Raji (cell line): Measurements from ENCODE around the gene SIN3A.
A peak's percentile ranks its signal among the peaks of the same experiment; 100 is the strongest.

Experiments
- POLR2A ChIP-seq: IDR thresholded peaks from 2 replicates; pipeline ENCODE4 v1.6.1; 2011; ENCODE audit warnings: low read depth, low read length, control low read depth; ENCODE audit not compliant: insufficient read depth

Gene SIN3A

DNA sequence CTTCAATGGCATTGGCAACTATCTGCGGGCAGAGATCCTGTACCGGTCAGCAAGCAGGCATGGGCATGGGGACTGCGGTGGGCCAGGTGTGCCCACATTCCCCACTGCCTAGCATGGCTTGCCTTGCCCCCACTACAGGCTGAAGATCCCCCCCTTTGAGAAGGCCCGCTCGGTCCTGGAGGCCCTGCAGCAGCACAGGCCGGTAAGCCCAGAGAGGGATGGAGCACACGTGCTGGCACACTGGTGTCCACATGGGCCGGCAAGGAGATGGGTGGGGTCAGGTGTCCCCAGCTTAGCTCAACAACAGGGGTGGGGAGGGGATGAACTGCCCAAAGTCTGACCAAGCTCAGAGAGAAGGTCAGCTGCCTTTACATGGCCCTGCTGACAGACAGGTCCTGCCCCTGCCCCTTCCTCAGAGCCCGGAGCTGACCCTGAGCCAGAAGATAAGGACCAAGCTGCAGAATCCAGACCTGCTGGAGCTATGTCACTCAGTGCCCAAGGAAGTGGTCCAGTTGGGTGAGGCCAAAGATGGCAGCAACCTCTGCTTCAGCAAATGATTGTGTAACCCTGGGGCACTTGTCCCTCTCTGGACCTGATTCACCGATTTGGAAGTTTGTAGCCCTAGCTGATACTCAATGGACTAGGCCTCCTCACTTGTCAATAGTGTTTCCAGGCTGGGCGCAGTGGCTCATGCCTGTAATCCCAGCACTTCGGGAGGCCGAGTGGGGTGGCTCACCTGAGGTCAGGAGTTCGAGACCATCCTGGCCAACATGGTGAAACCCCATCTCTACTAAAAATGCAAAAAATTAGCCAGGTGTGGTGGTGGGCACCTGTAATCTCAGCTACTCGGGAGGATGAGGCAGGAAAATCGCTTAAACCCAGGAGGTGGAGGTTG lies 99.1 kb downstream of the SIN3A start:
- TF ChIP-seq POLR2A, result no peak

DNA sequence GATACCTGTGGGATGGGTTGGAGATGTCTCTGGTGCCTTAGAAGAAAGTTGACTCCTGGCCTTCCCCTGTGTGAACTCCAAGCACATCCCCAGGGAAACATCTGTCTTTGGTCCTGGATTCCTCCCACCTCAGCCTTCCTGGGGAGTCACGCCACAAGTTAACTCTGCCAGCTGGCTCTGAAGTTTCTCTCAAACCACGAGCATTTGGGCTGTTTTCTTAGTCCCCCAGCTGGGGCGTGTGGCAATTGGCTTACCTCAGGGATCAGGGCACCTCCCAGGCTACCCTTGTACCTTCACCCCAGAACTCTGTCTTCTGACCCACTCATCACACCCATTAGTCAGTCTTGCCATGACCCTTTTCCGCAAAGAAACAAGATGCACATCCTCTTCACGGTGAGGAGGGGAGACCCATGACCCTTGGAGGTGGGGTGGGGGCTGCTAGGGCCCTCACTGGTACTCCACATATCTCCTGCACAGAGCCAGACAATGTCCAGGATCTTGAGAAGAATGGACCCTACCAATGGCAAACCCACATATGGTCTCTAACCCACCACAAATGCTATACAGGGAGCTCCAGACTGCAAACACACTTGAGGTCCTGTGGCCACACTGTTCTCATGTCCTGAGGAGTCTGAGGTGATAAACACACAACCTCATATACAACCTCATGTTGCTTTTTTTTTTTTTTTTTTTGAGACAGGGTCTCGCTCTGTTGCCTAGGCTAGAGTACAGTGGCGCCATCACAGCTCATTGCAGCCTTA lies 100.7 kb downstream of the SIN3A start:
- TF ChIP-seq POLR2A, result no peak

DNA sequence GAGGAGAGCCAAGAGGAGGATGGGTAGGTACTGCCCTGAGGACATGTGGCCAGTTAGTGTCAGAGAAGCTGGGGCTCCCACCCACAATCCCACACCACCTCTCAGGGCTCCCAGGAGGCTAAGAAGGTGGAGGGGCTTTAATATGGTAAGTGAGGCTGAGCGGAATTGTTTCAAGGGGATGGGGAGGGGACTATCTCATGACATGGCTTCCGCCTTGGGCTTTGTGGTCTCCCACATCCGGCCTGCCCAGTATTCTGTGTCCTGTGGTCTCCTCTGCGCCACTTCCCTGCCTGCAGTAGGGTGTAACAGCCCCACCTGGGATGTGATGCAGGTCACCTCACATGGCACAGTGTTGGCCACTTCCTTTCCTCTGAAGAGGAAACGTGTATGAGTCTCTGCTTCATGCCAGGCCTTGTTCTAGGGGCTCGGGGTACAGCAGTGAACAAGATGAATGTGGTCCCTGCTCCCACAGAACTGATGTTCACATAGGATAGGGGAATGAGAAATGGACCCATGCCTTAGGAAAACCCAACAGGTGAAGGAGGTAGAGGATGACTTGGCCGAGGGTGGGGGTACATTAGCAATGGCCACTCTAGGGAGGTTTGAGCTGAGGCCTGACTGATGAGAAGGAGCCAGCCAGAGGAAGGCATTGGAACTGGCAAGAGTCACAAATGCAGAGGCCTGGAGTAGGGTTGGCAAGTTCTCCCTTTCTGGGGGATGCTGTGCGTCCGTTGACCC lies 101.5 kb downstream of the SIN3A start:
- TF ChIP-seq POLR2A, result peak; percentile 52

DNA sequence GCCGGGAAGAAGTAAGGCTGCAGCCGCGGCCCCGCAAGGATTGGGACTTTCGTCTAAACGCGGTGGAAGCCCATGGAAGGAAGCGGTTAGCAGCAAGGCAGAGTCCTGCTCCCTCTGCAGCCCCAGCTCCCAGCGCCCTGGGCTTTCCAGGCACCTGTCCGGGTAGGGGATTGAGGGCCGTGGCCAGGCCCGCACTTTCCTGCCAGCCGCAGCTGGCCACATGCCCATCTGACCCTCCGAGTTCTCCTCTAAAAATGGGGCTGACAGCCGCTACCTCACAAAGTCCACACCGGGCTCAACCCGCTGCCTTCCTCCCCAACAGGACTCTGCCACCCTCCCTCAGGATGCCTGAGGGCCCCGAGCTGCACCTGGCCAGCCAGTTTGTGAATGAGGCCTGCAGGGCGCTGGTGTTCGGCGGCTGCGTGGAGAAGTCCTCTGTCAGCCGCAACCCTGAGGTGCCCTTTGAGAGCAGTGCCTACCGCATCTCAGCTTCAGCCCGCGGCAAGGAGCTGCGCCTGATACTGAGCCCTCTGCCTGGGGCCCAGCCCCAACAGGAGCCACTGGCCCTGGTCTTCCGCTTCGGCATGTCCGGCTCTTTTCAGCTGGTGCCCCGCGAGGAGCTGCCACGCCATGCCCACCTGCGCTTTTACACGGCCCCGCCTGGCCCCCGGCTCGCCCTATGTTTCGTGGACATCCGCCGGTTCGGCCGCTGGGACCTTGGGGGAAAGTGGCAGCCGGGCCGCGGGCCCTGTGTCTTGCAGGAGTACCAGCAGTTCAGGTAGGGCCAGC lies 102.7 kb downstream of the SIN3A start:
- no peak for TF ChIP-seq POLR2A

DNA sequence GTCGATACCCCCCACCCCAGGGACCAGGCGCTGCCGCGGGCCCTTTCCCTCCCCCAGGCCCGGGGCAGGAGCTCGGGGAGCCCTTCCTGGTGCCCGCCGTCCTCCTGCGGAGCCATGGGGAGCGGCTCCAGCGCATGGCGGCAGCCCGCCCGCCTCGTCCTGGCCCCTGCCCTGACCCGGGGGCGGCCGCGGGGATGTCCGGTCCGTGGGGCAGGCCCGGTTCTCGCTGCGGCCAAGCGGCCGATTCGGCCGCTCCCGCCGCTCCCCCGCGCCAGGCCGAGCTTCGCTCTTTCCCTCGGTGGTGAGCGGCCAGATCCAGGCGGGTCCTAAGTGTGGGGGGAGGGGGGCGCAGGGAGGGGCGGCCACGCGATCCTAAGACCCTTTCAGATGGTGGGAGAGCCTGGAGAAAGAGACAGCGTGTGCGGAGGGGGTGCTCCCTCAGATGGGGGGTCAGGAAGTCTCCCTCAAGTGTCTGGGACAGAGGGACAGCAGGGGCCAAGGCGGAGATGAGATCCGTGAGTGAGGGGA lies 103.4 kb downstream of the SIN3A start:
- TF ChIP-seq POLR2A, result no peak

DNA sequence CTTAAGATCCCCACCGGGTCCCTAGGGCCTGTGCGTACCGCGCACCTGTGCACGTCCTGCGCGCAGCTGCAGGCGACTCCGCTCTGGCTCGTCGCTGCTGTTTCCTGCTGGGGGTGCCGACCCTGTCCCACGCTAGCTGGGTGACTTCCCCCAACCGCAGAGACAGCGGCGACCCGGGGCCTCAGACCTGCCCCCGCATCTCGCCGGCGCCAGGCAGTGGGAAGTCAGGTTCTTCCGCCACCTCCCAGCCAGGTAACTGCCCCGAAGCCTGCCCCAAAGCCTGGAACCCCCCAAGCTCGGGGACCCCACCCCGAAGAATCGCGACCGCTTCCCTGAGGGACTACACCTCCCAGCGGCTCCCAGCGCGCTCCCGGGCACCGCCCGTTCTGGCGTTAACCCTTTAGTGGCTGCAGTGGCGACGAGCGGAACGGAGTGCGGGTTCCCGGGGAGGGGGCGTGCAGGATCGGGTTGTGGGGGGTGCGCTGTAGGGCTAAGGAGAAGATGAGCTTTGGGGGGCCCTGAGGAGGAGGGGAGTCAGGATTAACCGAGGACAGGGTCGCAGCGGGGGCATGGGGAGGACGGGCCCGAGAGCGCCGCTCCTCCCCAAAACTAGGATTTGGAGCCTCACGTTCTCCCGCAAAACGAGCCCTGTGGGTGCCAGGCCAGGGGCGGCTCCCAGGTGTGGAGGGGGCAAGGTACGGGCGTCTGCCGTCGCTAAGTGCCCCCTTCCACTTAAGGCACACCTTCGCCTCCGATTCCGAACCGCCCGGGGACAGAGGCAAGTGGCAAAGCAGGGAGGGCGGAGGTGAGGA lies 104.1 kb downstream of the SIN3A start:
- peak; percentile 57 for TF ChIP-seq POLR2A

DNA sequence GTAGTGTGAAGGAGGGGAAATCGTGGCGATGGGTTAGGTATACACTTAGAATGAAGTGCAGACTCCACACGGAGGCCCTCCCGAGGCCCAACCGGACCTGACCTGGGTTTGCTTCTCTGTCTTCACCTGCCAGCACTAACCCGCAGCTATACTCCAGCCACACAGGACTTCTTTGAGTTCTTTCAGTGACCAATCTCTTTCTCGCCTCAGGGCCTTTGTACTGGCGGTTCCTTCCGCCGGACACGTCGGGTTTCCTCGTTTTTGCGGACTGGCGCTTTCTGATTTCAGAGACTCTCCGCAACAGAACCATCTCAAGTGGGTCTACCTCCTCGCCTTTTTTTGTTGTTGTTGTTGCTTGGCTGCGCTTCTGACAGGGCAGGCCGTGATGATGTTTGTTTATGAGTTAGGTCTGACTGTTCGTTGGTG lies 104.7 kb downstream of the SIN3A start, which contains the start of gene NEIL1:
TSS of gene NEIL1 (plus strand) at position 244 of the 426 bp plus-strand sequence. CDS start 1,867 bp downstream, outside the sequence.
- TF ChIP-seq POLR2A, result no peak

DNA sequence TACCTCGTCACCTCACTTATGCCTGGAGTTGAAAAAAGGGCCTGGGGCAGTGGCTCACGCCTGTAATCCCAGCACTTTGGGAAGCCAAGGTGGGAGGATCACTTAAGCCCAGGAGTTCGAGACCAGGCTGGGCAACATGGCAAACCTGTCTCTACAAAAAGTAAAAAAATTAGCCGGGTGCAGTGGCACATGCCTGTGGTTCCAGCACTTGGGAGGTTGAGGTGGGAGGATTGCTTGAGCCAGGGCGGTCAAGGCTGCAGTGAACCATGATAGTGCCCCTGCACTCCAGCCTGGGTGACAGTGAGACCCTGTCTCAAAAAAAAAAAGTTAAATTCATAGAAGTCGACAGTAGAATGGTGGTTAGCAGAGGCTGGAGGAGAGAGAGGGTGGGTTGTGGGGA lies 109.3 kb downstream of the SIN3A start:
- TF ChIP-seq POLR2A, result no peak

DNA sequence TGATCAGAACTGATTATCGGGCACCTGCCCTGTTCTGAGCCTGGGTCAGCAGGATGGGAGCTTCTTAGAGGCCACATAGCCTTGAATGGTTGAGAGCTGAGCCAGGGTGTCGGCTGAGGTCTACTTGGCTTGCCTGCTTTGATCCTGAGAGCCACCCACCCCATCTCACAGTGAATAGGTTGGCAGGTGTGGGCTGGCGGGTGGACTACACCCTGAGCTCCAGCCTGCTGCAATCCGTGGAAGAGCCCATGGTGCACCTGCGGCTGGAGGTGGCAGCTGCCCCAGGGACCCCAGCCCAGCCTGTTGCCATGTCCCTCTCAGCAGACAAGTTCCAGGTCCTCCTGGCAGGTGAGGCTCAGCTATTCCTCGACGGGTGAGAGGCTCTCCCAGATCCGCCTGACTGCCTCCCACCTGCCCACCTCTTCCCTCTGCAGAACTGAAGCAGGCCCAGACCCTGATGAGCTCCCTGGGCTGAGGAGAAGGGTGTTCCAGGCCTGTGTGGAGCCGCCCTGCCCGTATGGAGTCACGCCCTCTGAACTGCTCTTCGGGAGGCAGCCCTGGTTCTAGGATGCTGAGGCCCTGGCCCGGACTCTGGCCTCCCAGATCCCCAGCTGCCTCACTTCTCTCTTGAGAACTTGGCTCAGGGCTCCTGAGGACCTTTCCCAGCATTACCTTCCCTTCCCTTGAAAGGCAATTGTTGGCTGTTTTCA lies 111.8 kb downstream of the SIN3A start:
- TF ChIP-seq POLR2A, result no peak

DNA sequence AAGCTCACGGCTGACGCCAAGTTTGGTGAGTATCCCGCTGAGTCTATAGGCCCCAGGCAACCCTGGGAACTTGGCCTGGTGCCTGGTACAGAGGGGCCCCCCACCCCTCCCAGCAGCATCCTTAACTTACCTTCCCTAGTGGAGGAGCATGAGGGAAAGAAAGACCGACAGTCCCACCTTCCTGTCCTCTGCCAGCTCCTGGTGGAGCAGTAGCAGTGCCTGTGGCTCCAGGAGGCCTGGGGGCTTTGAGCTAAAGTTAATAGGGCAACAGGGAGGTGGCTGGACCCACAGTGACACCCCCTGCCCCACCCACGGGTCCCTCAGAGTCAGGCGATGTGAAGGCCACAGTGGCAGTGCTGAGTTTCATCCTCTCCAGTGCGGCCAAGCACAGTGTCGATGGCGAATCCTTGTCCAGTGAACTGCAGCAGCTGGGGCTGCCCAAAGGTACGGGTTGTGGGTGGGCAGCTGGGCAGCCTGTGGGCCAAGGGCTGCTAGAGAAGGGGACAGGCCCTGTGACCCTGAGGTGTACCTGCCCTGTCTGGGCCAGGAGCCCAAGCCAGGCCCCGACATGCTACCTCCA lies 112.7 kb downstream of the SIN3A start:
- no peak for TF ChIP-seq POLR2A

DNA sequence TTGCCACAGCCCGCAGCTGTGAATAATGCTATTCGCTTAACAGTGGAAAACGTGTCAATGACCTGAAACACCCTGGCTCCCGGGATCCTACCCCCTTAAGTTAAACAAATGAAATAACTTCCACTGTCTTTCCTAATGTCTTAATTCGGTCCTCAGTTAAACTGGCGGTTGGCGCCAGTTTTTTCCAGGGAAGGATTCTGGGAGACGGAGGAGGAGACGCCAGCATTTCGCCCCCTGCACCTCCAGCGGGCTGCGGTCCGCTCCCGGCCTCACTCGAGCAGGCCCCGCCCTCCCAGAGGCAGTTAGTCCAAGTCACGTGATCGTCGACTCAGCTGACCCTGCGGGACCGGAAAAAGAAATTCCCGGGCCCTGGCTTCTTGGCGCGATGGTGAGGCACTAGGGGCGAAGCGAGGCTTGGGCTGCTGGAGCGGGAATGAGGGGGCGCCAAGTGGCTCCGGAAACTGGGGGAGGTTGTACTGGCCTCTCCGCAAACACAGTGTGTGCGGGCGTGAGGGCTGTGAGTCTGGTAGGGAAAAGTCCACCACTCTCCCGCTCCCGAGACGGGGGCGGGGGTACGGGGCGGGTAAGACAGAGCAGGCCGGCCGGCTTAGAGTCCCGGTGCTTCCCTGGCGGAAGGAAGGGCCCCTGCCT lies 115.7 kb downstream of the SIN3A start, which contains the start of gene COMMD4:
TSS of gene COMMD4 (plus strand) at position 359 of the 651 bp plus-strand sequence. CDS start at position 386, 27 bp downstream.
- peak; percentile 76 for TF ChIP-seq POLR2A

DNA sequence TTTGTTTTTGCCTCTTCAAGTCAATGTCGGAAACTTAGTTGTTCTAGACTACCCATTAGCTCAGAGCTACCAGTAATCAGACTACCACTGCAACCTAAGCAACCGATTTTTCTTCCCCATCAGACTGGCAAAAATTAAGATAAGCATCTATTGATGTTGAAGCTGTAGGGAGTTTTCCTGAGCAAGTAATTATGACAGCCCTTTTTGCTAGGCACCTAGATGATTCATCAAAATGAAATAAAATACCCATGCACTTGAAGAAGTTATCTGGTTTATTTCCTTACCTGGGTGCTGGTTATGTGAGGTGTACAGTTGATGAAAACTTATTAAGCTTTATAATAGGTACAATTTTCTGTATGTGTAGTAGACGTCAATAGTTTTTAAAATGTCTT lies 116.2 kb downstream of the SIN3A start:
- TF ChIP-seq POLR2A, result no peak
